ENCODE results near the gene FILIP1.

Gene FILIP1

GRCh38 chr6:75492386-75493153 is 1.0 kb downstream of the FILIP1 start:
- no peak for DNase-seq (ENCODE audit: low spot score)

GRCh38 chr6:75491291-75491690 is 2.3 kb downstream of the FILIP1 start:
- DNase-seq (ENCODE audit: low spot score): no peak

GRCh38 chr6:75490706-75491105 is 2.9 kb downstream of the FILIP1 start:
- no peak for DNase-seq (ENCODE audit: low spot score)

- DNase-seq (ENCODE audit: low spot score): no peak
Observed at GRCh38 chr6:75489025-75489424, 4.6 kb downstream of the FILIP1 start.

- DNase-seq (ENCODE audit: low spot score): no peak
Observed at GRCh38 chr6:75488033-75488432, 5.6 kb downstream of the FILIP1 start.

GRCh38 chr6:75486850-75487518 is 6.6 kb downstream of the FILIP1 start:
- no peak for DNase-seq (ENCODE audit: low spot score)

GRCh38 chr6:75484535-75484934 is 9.1 kb downstream of the FILIP1 start:
- no peak for DNase-seq (ENCODE audit: low spot score)

GRCh38 chr6:75483136-75483952 is 10.3 kb downstream of the FILIP1 start:
- DNase-seq (ENCODE audit: low spot score): no peak

GRCh38 chr6:75481936-75482593 is 11.5 kb downstream of the FILIP1 start:
- DNase-seq (ENCODE audit: low spot score): no peak

GRCh38 chr6:75481394-75481793 is 12.2 kb downstream of the FILIP1 start:
- DNase-seq (ENCODE audit: low spot score): no peak

GRCh38 chr6:75480425-75480824 is 13.2 kb downstream of the FILIP1 start:
- no peak for DNase-seq (ENCODE audit: low spot score)

GRCh38 chr6:75479712-75480111 is 13.9 kb downstream of the FILIP1 start:
- DNase-seq (ENCODE audit: low spot score): no peak

GRCh38 chr6:75478929-75479328 is 14.7 kb downstream of the FILIP1 start:
- no peak for DNase-seq (ENCODE audit: low spot score)

GRCh38 chr6:75472885-75473284 is 20.7 kb downstream of the FILIP1 start:
- DNase-seq (ENCODE audit: low spot score): no peak

- DNase-seq (ENCODE audit: low spot score): no peak
Observed at GRCh38 chr6:75467966-75468365, 25.6 kb downstream of the FILIP1 start.

- no peak for DNase-seq (ENCODE audit: low spot score)
Observed at GRCh38 chr6:75467284-75467683, 26.3 kb downstream of the FILIP1 start.

- DNase-seq (ENCODE audit: low spot score): no peak
Observed at GRCh38 chr6:75466636-75467035, 27.0 kb downstream of the FILIP1 start.

GRCh38 chr6:75463908-75464307 is 29.7 kb downstream of the FILIP1 start:
- DNase-seq (ENCODE audit: low spot score): no peak

GRCh38 chr6:75463061-75463460 is 30.5 kb downstream of the FILIP1 start:
- no peak for DNase-seq (ENCODE audit: low spot score)

- no peak for DNase-seq (ENCODE audit: low spot score)
Observed at GRCh38 chr6:75460681-75461080, 32.9 kb downstream of the FILIP1 start.

GRCh38 chr6:75458895-75459294 is 34.7 kb downstream of the FILIP1 start:
- DNase-seq (ENCODE audit: low spot score): no peak

- DNase-seq (ENCODE audit: low spot score): no peak
Observed at GRCh38 chr6:75450903-75451302, 42.7 kb downstream of the FILIP1 start.
